HEK293 (cell line): ENCODE measurements around the gene ASRGL1.

Source experiments
- CTCF ChIA-PET: fragments of 350-600 bp; formaldehyde crosslinking; extraction: SDS; loops from one replicate; lab custom pipeline; 2021; ENCODE audit warnings: antibody characterized with exemption; lab: Yijun Ruan, JAX
- POLR2A ChIA-PET: fragments of 300-600 bp; formaldehyde crosslinking; extraction: SDS; loops from one replicate; lab custom pipeline; 2020; ENCODE audit warnings: antibody characterized with exemption, inconsistent platforms; lab: Yijun Ruan, JAX
- H3K27ac ChIP-seq: fragments of 200-500 bp; sonication (Bioruptor generic); 2 replicates; pipeline ENCODE4 v1.5.1; 2014; ENCODE audit warnings: low read depth, low read length, control low read depth, inconsistent platforms; ENCODE audit errors: extremely low read depth
- H3K36me3 ChIP-seq, 2 experiments: fragments of 200-500 bp in 1 of 2; sonication (Bioruptor generic) in 1 of 2; 1 replicate in 1 of 2; 2 replicates in 1 of 2; pipeline ENCODE4 v1.5.1; 2014 to 2017; ENCODE audit warnings: inconsistent platforms in 2 of 2, low read length in 2 of 2; ENCODE audit not compliant: control insufficient read depth in 2 of 2, insufficient read depth in 1 of 2
- H3K4me1 ChIP-seq: fragments of 200-500 bp; sonication (Bioruptor generic); 2 replicates; pipeline ENCODE4 v1.5.1; 2014; ENCODE audit warnings: mild to moderate bottlenecking, low read length, inconsistent platforms; ENCODE audit not compliant: control insufficient read depth, insufficient read depth
- H3K4me3 ChIP-seq: 2 replicates; pipeline ENCODE4 v1.5.1; 2011; ENCODE audit warnings: low read depth, mild to moderate bottlenecking, control low read depth, low read length, moderate library complexity
- H3K9me3 ChIP-seq: fragments of 200-500 bp; sonication (Bioruptor generic); 2 replicates; pipeline ENCODE4 v1.5.1; 2014; ENCODE audit warnings: low read depth, low read length, inconsistent platforms; ENCODE audit not compliant: control insufficient read depth, insufficient read depth
- GLIS1 ChIP-seq: fragments of 450-650 bp; formaldehyde crosslinking; IDR thresholded peaks from 2 replicates; pipeline ENCODE4 v1.5.1; 2016; ENCODE audit warnings: missing biosample characterization, missing genetic modification characterization
- KLF7 ChIP-seq: fragments of 450-650 bp; formaldehyde crosslinking; IDR thresholded peaks from 2 replicates; pipeline ENCODE4 v1.5.1; 2016; ENCODE audit warnings: missing biosample characterization, missing genetic modification characterization, borderline replicate concordance
- KLF9 ChIP-seq: fragments of 450-650 bp; formaldehyde crosslinking; IDR thresholded peaks from 2 replicates; pipeline ENCODE4 v1.5.1; 2016; ENCODE audit warnings: missing biosample characterization, missing genetic modification characterization, low read depth
- MYNN ChIP-seq: fragments of 450-650 bp; formaldehyde crosslinking; IDR thresholded peaks from 2 replicates; pipeline ENCODE4 v1.5.1; 2016; ENCODE audit warnings: missing biosample characterization, missing genetic modification characterization, borderline replicate concordance
- PRDM4 ChIP-seq: fragments of 450-650 bp; formaldehyde crosslinking; IDR thresholded peaks from 2 replicates; pipeline ENCODE4 v1.5.1; 2017; ENCODE audit warnings: missing biosample characterization, missing genetic modification characterization
- SP2 ChIP-seq: fragments of 450-650 bp; formaldehyde crosslinking; IDR thresholded peaks from 2 replicates; pipeline ENCODE4 v1.5.1; 2016; ENCODE audit warnings: missing biosample characterization, missing genetic modification characterization
- TCF7L2 ChIP-seq: IDR thresholded peaks from 2 replicates; pipeline ENCODE4 v1.6.1; 2011; ENCODE audit warnings: low read depth, mild to moderate bottlenecking, inconsistent platforms, low read length, moderate library complexity, borderline replicate concordance
- WT1 ChIP-seq: fragments of 450-650 bp; formaldehyde crosslinking; IDR thresholded peaks from 2 replicates; pipeline ENCODE4 v1.5.1; 2016; ENCODE audit warnings: missing biosample characterization, missing genetic modification characterization
- ZBTB6 ChIP-seq: fragments of 450-650 bp; formaldehyde crosslinking; IDR thresholded peaks from 2 replicates; pipeline ENCODE4 v1.5.1; 2017; ENCODE audit warnings: missing biosample characterization, missing genetic modification characterization
- ZBTB8A ChIP-seq: fragments of 450-650 bp; formaldehyde crosslinking; IDR thresholded peaks from 2 replicates; pipeline ENCODE4 v1.5.1; 2016; ENCODE audit warnings: missing biosample characterization, missing genetic modification characterization
- ZNF146 ChIP-seq: fragments of 450-650 bp; formaldehyde crosslinking; IDR thresholded peaks from 2 replicates; pipeline ENCODE4 v1.5.1; 2016; ENCODE audit warnings: missing biosample characterization, missing genetic modification characterization
- ZNF155 ChIP-seq: fragments of 450-650 bp; formaldehyde crosslinking; IDR thresholded peaks from 2 replicates; pipeline ENCODE4 v1.5.1; 2016; ENCODE audit warnings: missing biosample characterization, missing genetic modification characterization
- ZNF223 ChIP-seq: fragments of 450-650 bp; formaldehyde crosslinking; IDR thresholded peaks from 2 replicates; pipeline ENCODE4 v1.5.1; 2016; ENCODE audit warnings: missing biosample characterization, missing genetic modification characterization
- ZNF248 ChIP-seq: fragments of 450-650 bp; formaldehyde crosslinking; IDR thresholded peaks from 2 replicates; pipeline ENCODE4 v1.5.1; 2017; ENCODE audit warnings: missing biosample characterization, missing genetic modification characterization
- ZNF274 ChIP-seq, 2 experiments: fragments of 200-500 bp in 1 of 2; fragments of 450-650 bp in 1 of 2; sonication (Bioruptor generic) in 1 of 2; formaldehyde crosslinking in 1 of 2; IDR thresholded peaks; 2 replicates each; pipeline versions ENCODE4 v1.5.1 to v1.6.1; 2014 to 2016; ENCODE audit warnings: borderline replicate concordance in 1 of 2, inconsistent platforms in 1 of 2, low read length in 1 of 2, missing biosample characterization in 1 of 2, missing genetic modification characterization in 1 of 2
- ZNF37A ChIP-seq: fragments of 450-650 bp; IDR thresholded peaks from 2 replicates; pipeline ENCODE4 v1.5.1; 2018; ENCODE audit warnings: missing biosample characterization, missing genetic modification characterization
- ZNF48 ChIP-seq: fragments of 450-650 bp; formaldehyde crosslinking; IDR thresholded peaks from 2 replicates; pipeline ENCODE4 v1.5.1; 2016; ENCODE audit warnings: missing biosample characterization, missing genetic modification characterization
- ZNF513 ChIP-seq: fragments of 450-650 bp; IDR thresholded peaks from 2 replicates; pipeline ENCODE4 v1.5.1; 2018; ENCODE audit warnings: missing biosample characterization, missing genetic modification characterization
- ZNF548 ChIP-seq: fragments of 450-650 bp; formaldehyde crosslinking; IDR thresholded peaks from 2 replicates; pipeline ENCODE4 v1.5.1; 2016; ENCODE audit warnings: missing biosample characterization, missing genetic modification characterization
- ZNF571 ChIP-seq: fragments of 450-650 bp; formaldehyde crosslinking; IDR thresholded peaks from 2 replicates; pipeline ENCODE4 v1.5.0; 2017; ENCODE audit warnings: missing biosample characterization, missing genetic modification characterization
- ZNF664 ChIP-seq: fragments of 450-650 bp; formaldehyde crosslinking; IDR thresholded peaks from 2 replicates; pipeline ENCODE4 v1.5.1; 2016; ENCODE audit warnings: missing biosample characterization, missing genetic modification characterization
- ZNF792 ChIP-seq: fragments of 450-650 bp; formaldehyde crosslinking; IDR thresholded peaks from 2 replicates; pipeline ENCODE4 v1.5.1; 2016; ENCODE audit warnings: missing biosample characterization, missing genetic modification characterization
- ZNF830 ChIP-seq: fragments of 450-650 bp; IDR thresholded peaks from 2 replicates; pipeline ENCODE4 v1.5.0; 2018; ENCODE audit warnings: missing biosample characterization, missing genetic modification characterization, low read depth, mild to moderate bottlenecking, moderate library complexity
- ZNF843 ChIP-seq: fragments of 450-650 bp; formaldehyde crosslinking; IDR thresholded peaks from 2 replicates; pipeline ENCODE4 v1.5.1; 2016; ENCODE audit warnings: missing biosample characterization, missing genetic modification characterization
- ZSCAN23 ChIP-seq: fragments of 450-650 bp; formaldehyde crosslinking; IDR thresholded peaks from 2 replicates; pipeline ENCODE4 v1.5.1; 2016; ENCODE audit warnings: missing biosample characterization, missing genetic modification characterization
- ZSCAN4 ChIP-seq: fragments of 450-650 bp; formaldehyde crosslinking; IDR thresholded peaks from 2 replicates; pipeline ENCODE4 v1.5.1; 2017; ENCODE audit warnings: missing biosample characterization, missing genetic modification characterization

Gene ASRGL1

GRCh38 chr11:62307950-62308349, 29.3 kb upstream of the ASRGL1 start:
- Histone ChIP-seq H3K9me3 (no peaks in the 10 kb centered on the region), H3K36me3 (no peaks in the 10 kb centered on the region), H3K4me1 (no peaks in the 10 kb centered on the region), H3K27ac (no peak overlapping the region), H3K4me3 (no peak overlapping the region)
- ChIA-PET POLR2A (no interaction called here), CTCF (no interaction called here)
- TF ChIP-seq ZBTB8A (tag by site-specific recombination) (no peak), ZNF155 (no peak), ZNF792 (tag by site-specific recombination) (no peak), KLF7 (no peak), ZNF548 (tag by site-specific recombination) (no peak), ZNF274 (IDR thresholded peaks at IDR 0.05; ENCODE audit: low read length) (no peak), ZNF274 (tag by site-specific recombination; IDR thresholded peaks at IDR 0.05; ENCODE audit: borderline replicate concordance) (no peak), ZNF37A (no peak), PRDM4 (tag by site-specific recombination) (no peak), ZBTB6 (tag by site-specific recombination) (no peak)

- H3K36me3 ChIP-seq = no peaks in the 10 kb centered on the region
- no peaks in the 10 kb centered on the region for H3K4me1 ChIP-seq
- no peak overlapping the region for H3K27ac ChIP-seq
- TF ChIP-seq TCF7L2 = no peak
- no peak for TF ChIP-seq ZSCAN4 (tag by site-specific recombination)
- no peak for TF ChIP-seq ZNF248
- TF ChIP-seq ZNF830 (tag by site-specific recombination) = no peak
- no peak for TF ChIP-seq WT1
- TF ChIP-seq ZSCAN23 (tag by site-specific recombination) = no peak
- TF ChIP-seq KLF7 = no peak
- TF ChIP-seq MYNN (tag by site-specific recombination) = no peak
- no peak for TF ChIP-seq KLF9
- TF ChIP-seq ZNF146 (tag by site-specific recombination) = no peak
- TF ChIP-seq ZNF48 = no peak
- TF ChIP-seq ZNF664 = no peak
- no peak for TF ChIP-seq ZNF843 (tag by site-specific recombination)
- no peak for TF ChIP-seq ZNF223 (tag by site-specific recombination)
- no peak for TF ChIP-seq ZNF571
- no peak for TF ChIP-seq ZNF513 (tag by site-specific recombination)
- no peak for TF ChIP-seq SP2
- no peak for TF ChIP-seq GLIS1 (tag by site-specific recombination)
- CTCF ChIA-PET = interaction anchor here (1.0 to 2.9 kb wide), 7 partner anchors 10 to 138 kb away, joined by 3 to 13 read pairs (median 6); partner anchors contain the start of gene SCGB1D4
- H3K9me3 ChIP-seq = no peaks in the 10 kb centered on the region
- POLR2A ChIA-PET = no interaction called here
- H3K4me3 ChIP-seq = no peak overlapping the region
Observed at GRCh38 chr11:62309991-62310390, 27.3 kb upstream of the ASRGL1 start.
